Osteocyte (in vitro differentiated cells): ENCODE data around the gene PRR36. TPM values are rescaled to one million over a fixed set of nuclear protein-coding genes. Genes with fewer than 3 reads are reported as not detected.
A peak's percentile ranks its signal among the peaks of the same experiment; 100 is the strongest.

Experiments
- DNase-seq: peaks from one replicate; pipeline ENCODE4 v3.0.0; 2021; ENCODE audit warnings: mixed read lengths; ENCODE audit not compliant: unreplicated experiment; ENCODE audit errors: extremely low spot score
- H3K27ac Mint-ChIP-seq: one replicate; pipeline ENCODE4 v1.8.0; 2021; ENCODE audit warnings: mild to moderate bottlenecking, mixed read lengths; ENCODE audit not compliant: unreplicated experiment
- H3K27me3 Mint-ChIP-seq: one replicate; pipeline ENCODE4 v1.8.0; 2021; ENCODE audit warnings: mixed read lengths; ENCODE audit not compliant: unreplicated experiment
- H3K36me3 Mint-ChIP-seq: one replicate; pipeline ENCODE4 v1.8.0; 2021; ENCODE audit warnings: mixed read lengths; ENCODE audit not compliant: unreplicated experiment
- H3K4me1 Mint-ChIP-seq: one replicate; pipeline ENCODE4 v1.8.0; 2021; ENCODE audit warnings: mixed read lengths; ENCODE audit not compliant: unreplicated experiment
- H3K4me3 Mint-ChIP-seq: one replicate; pipeline ENCODE4 v1.8.0; 2021; ENCODE audit warnings: mild to moderate bottlenecking, moderate library complexity, mixed read lengths; ENCODE audit not compliant: unreplicated experiment
- H3K9me3 Mint-ChIP-seq: one replicate; pipeline ENCODE4 v1.8.0; 2021; ENCODE audit warnings: mixed read lengths; ENCODE audit not compliant: unreplicated experiment
- CTCF ChIP-seq: fragments of 200-600 bp; sonication (generic); IDR thresholded peaks from 2 replicates; pipeline ENCODE4 v1.5.0; 2021; ENCODE audit warnings: antibody characterized with exemption, mild to moderate bottlenecking, moderate library complexity
- total RNA-seq: library from RNA; stranded (reverse); gene quantifications from 2 replicates; pipeline ENCODE4 v1.2.1, GENCODE V29; 2021

PRR36 gene
- total RNA-seq, 1 donor from 2014 or later, result 0.51 TPM

GRCh38 chr19:7856109-7856591 lies 18.0 kb downstream of the PRR36 start:
- no peak overlapping the region for H3K27ac Mint-ChIP-seq
- H3K36me3 Mint-ChIP-seq, result peaks cover 2% of the 10 kb centered on the region
- H3K4me1 Mint-ChIP-seq, result peaks cover 3% of the 10 kb centered on the region
- no peaks in the 10 kb centered on the region for H3K27me3 Mint-ChIP-seq
- no peaks in the 10 kb centered on the region for H3K9me3 Mint-ChIP-seq
- H3K4me3 Mint-ChIP-seq, result no peak overlapping the region
- DNase-seq, result no peak
- TF ChIP-seq CTCF, result no peak

- no peaks in the 10 kb centered on the region for H3K9me3 Mint-ChIP-seq
- H3K4me1 Mint-ChIP-seq, result peaks cover 3% of the 10 kb centered on the region
- no peak for TF ChIP-seq CTCF
- H3K27ac Mint-ChIP-seq, result no peak overlapping the region
- H3K27me3 Mint-ChIP-seq, result no peaks in the 10 kb centered on the region
- H3K36me3 Mint-ChIP-seq, result peaks cover 2% of the 10 kb centered on the region
- no peak for DNase-seq
- H3K4me3 Mint-ChIP-seq, result no peak overlapping the region
These were observed 18.6 kb downstream of the PRR36 start for GRCh38 chr19:7855426-7856108.

GRCh38 chr19:7853770-7854128 lies 20.4 kb downstream of the PRR36 start:
- no peaks in the 10 kb centered on the region for H3K9me3 Mint-ChIP-seq
- peaks cover 2% of the 10 kb centered on the region for H3K36me3 Mint-ChIP-seq
- no peak overlapping the region for H3K27ac Mint-ChIP-seq
- TF ChIP-seq CTCF, result no peak
- DNase-seq, result no peak
- H3K4me3 Mint-ChIP-seq, result no peak overlapping the region
- H3K27me3 Mint-ChIP-seq, result no peaks in the 10 kb centered on the region
- H3K4me1 Mint-ChIP-seq, result peaks cover 3% of the 10 kb centered on the region

- DNase-seq, result no peak
- peak; percentile 91 for TF ChIP-seq CTCF
- Mint-ChIP-seq H3K4me3 (no peak overlapping the region), H3K36me3 (peaks cover 2% of the 10 kb centered on the region), H3K27ac (no peak overlapping the region), H3K4me1 (peaks cover 3% of the 10 kb centered on the region), H3K27me3 (no peaks in the 10 kb centered on the region), H3K9me3 (no peaks in the 10 kb centered on the region)
These were observed 21.1 kb downstream of the PRR36 start for GRCh38 chr19:7852851-7853769.
